NCI-H2227 (cell line): Measurements from ENCODE around the gene CERK.

Experiments
- DNase-seq: peaks from one replicate; lab custom pipeline; 2025; ENCODE audit not compliant: unreplicated experiment; lab: John Stamatoyannopoulos, UW

Gene CERK

GRCh38 chr22:46749682-46750529, 11.9 kb upstream of the CERK start:
- DNase-seq: no peak

GRCh38 chr22:46748908-46749675, 11.0 kb upstream of the CERK start:
- DNase-seq: no peak

- DNase-seq: no peak
These were observed 10.3 kb upstream of the CERK start for GRCh38 chr22:46748206-46748907.

- DNase-seq: no peak
These were observed 9.6 kb upstream of the CERK start for GRCh38 chr22:46747646-46748045.

- no peak for DNase-seq
These were observed 8.6 kb upstream of the CERK start for GRCh38 chr22:46746620-46747019.

- no peak for DNase-seq
These were observed 8.1 kb upstream of the CERK start for GRCh38 chr22:46746192-46746591.

- DNase-seq: no peak
These were observed 6.5 kb upstream of the CERK start for GRCh38 chr22:46744581-46744980.

- DNase-seq: no peak
These were observed 4.6 kb upstream of the CERK start for GRCh38 chr22:46742576-46743221.

GRCh38 chr22:46741974-46742519, 4.0 kb upstream of the CERK start:
- DNase-seq: no peak

- no peak for DNase-seq
These were observed 3.1 kb upstream of the CERK start for GRCh38 chr22:46740910-46741780.

- peak; percentile 32 for DNase-seq
These were observed 1.2 kb upstream of the CERK start for GRCh38 chr22:46739094-46739870.

- no peak for DNase-seq
These were observed 618 bp upstream of the CERK start for GRCh38 chr22:46738647-46739093.

- DNase-seq: peak; percentile 36
These were observed 712 bp downstream of the CERK start for GRCh38 chr22:46737105-46737975.

GRCh38 chr22:46736705-46737104, 1.3 kb downstream of the CERK start:
- DNase-seq: no peak

- DNase-seq: no peak
These were observed 2.1 kb downstream of the CERK start for GRCh38 chr22:46735747-46736608.

GRCh38 chr22:46734830-46735453, 3.1 kb downstream of the CERK start:
- no peak for DNase-seq
